NCI-H2196 treated with DMSO at 0.1 percent for 48 hours (cell line): ENCODE measurements around the gene ZNF587B.
A peak's percentile ranks its signal among the peaks of the same experiment; 100 is the strongest.
"Not testable (repeated sequence)": the region's sequence is repeated elsewhere in the genome, so short reads cannot be mapped to it uniquely, and the experiment has no call there.

Source experiments
- DNase-seq: peaks from one replicate; lab custom pipeline; 2025; ENCODE audit not compliant: unreplicated experiment; lab: John Stamatoyannopoulos, UW

The ZNF587B gene

GRCh38 chr19:57818378-57818777 is 11.7 kb upstream of the ZNF587B start:
- no peak for DNase-seq

- DNase-seq = peak; percentile 86
Measured at GRCh38 chr19:57819475-57820148, 10.5 kb upstream of the ZNF587B start.

GRCh38 chr19:57820599-57820998 is 9.5 kb upstream of the ZNF587B start:
- DNase-seq = no peak

GRCh38 chr19:57821095-57821494 is 9.0 kb upstream of the ZNF587B start:
- not testable (repeated sequence) for DNase-seq

GRCh38 chr19:57821501-57821900 is 8.6 kb upstream of the ZNF587B start:
- not testable (repeated sequence) for DNase-seq

- not testable (repeated sequence) for DNase-seq
Measured at GRCh38 chr19:57823155-57823554, 6.9 kb upstream of the ZNF587B start.

- not testable (repeated sequence) for DNase-seq
Measured at GRCh38 chr19:57823608-57824007, 6.5 kb upstream of the ZNF587B start.

GRCh38 chr19:57825511-57825910 is 4.6 kb upstream of the ZNF587B start:
- no peak for DNase-seq

GRCh38 chr19:57829316-57829715 is 783 bp upstream of the ZNF587B start:
- DNase-seq = no peak

- not testable (repeated sequence) for DNase-seq
Measured at GRCh38 chr19:57836991-57837390, 6.9 kb downstream of the ZNF587B start.

GRCh38 chr19:57838622-57839191 is 8.6 kb downstream of the ZNF587B start:
- DNase-seq = not testable (repeated sequence)

GRCh38 chr19:57841122-57841763 is 11.1 kb downstream of the ZNF587B start:
- no peak for DNase-seq

GRCh38 chr19:57847164-57847563 is 17.1 kb downstream of the ZNF587B start:
- DNase-seq = not testable (repeated sequence)

GRCh38 chr19:57849162-57849665 is 19.1 kb downstream of the ZNF587B start:
- DNase-seq = not testable (repeated sequence)

- peak; percentile 51 for DNase-seq
Measured at GRCh38 chr19:57849666-57850473, 19.8 kb downstream of the ZNF587B start, which contains the start of gene ZNF587. TSS of gene ZNF587 (plus strand) at chr19:57849859. CDS start at chr19:57850039, 180 bp downstream.

- DNase-seq = no peak
Measured at GRCh38 chr19:57850553-57851017, 20.5 kb downstream of the ZNF587B start.

GRCh38 chr19:57851812-57852603 is 21.9 kb downstream of the ZNF587B start:
- DNase-seq = not testable (repeated sequence)

- DNase-seq = not testable (repeated sequence)
Measured at GRCh38 chr19:57854117-57854516, 24.0 kb downstream of the ZNF587B start.

- DNase-seq = not testable (repeated sequence)
Measured at GRCh38 chr19:57862351-57862750, 32.3 kb downstream of the ZNF587B start.

GRCh38 chr19:57867868-57868492 is 37.9 kb downstream of the ZNF587B start:
- no peak for DNase-seq
